Loucy (cell line): ENCODE results near the gene THPO.

Experiments used
- H2AFZ ChIP-seq: fragments of 200-600 bp; sonication (generic); 2 replicates; pipeline ENCODE4 v1.6.0; 2016; ENCODE audit warnings: antibody characterized with exemption, mild to moderate bottlenecking, low read length, moderate library complexity
- H3F3A ChIP-seq: fragments of 200-600 bp; 2 replicates; pipeline ENCODE4 v1.6.0; 2016; ENCODE audit warnings: antibody characterized with exemption, low read depth, mild to moderate bottlenecking
- H3K27me3 ChIP-seq: fragments of 200-600 bp; sonication (generic); 2 replicates; pipeline ENCODE4 v1.6.1; 2014; ENCODE audit warnings: low read length, mild to moderate bottlenecking; ENCODE audit not compliant: insufficient read depth, poor library complexity, severe bottlenecking
- H3K36me3 ChIP-seq: fragments of 200-600 bp; sonication (generic); 2 replicates; pipeline ENCODE4 v1.6.1; 2016; ENCODE audit warnings: low read length; ENCODE audit not compliant: insufficient read depth
- H3K4me1 ChIP-seq: fragments of 200-600 bp; sonication (generic); 2 replicates; pipeline ENCODE4 v1.5.1; 2014; ENCODE audit warnings: low read length, mild to moderate bottlenecking; ENCODE audit not compliant: insufficient read depth, poor library complexity, severe bottlenecking
- H3K4me2 ChIP-seq: fragments of 200-600 bp; sonication (generic); 2 replicates; pipeline ENCODE4 v1.6.0; 2014; ENCODE audit warnings: antibody characterized with exemption, low read length, low read depth, mild to moderate bottlenecking; ENCODE audit not compliant: poor library complexity, severe bottlenecking
- H3K4me3 ChIP-seq: fragments of 200-600 bp; sonication (generic); 2 replicates; pipeline ENCODE4 v1.5.1; 2014; ENCODE audit warnings: low read length, mild to moderate bottlenecking, mixed read lengths; ENCODE audit not compliant: poor library complexity, severe bottlenecking
- H3K79me2 ChIP-seq: fragments of 200-600 bp; sonication (generic); 2 replicates; pipeline ENCODE4 v1.6.1; 2014; ENCODE audit warnings: low read length; ENCODE audit not compliant: insufficient read depth
- H3K9ac ChIP-seq: fragments of 200-600 bp; sonication (generic); 2 replicates; pipeline ENCODE4 v1.6.0; 2014; ENCODE audit warnings: mild to moderate bottlenecking, low read depth, low read length, moderate library complexity; ENCODE audit not compliant: poor library complexity, severe bottlenecking
- H3K9me2 ChIP-seq: fragments of 200-600 bp; sonication (generic); replicated peaks from 2 replicates; pipeline ENCODE4 v1.6.1; 2016; ENCODE audit warnings: low read depth, low read length, mixed read lengths
- H3K9me3 ChIP-seq: fragments of 200-600 bp; sonication (generic); 2 replicates; pipeline ENCODE4 v1.6.1; 2014; ENCODE audit warnings: mild to moderate bottlenecking, antibody characterized with exemption, low read length, low read depth; ENCODE audit not compliant: insufficient read depth
- H4K20me1 ChIP-seq: fragments of 200-600 bp; sonication (generic); 2 replicates; pipeline ENCODE4 v1.6.0; 2014; ENCODE audit warnings: antibody characterized with exemption, low read length, mild to moderate bottlenecking; ENCODE audit not compliant: insufficient read depth, poor library complexity, severe bottlenecking
- EZH2phosphoT487 ChIP-seq: fragments of 200-600 bp; IDR thresholded peaks from 2 replicates; pipeline ENCODE4 v1.6.1; 2018; ENCODE audit warnings: antibody characterized with exemption, mild to moderate bottlenecking, moderate library complexity, borderline replicate concordance
- TF ChIP-seq, protein P1 (sequence below): fragments of 200-600 bp; sonication (generic); conservative IDR thresholded peaks from 2 replicates; pipeline ENCODE4 v1.5.1; 2014; ENCODE audit warnings: mild to moderate bottlenecking, antibody characterized with exemption, low read length

The THPO gene

DNA sequence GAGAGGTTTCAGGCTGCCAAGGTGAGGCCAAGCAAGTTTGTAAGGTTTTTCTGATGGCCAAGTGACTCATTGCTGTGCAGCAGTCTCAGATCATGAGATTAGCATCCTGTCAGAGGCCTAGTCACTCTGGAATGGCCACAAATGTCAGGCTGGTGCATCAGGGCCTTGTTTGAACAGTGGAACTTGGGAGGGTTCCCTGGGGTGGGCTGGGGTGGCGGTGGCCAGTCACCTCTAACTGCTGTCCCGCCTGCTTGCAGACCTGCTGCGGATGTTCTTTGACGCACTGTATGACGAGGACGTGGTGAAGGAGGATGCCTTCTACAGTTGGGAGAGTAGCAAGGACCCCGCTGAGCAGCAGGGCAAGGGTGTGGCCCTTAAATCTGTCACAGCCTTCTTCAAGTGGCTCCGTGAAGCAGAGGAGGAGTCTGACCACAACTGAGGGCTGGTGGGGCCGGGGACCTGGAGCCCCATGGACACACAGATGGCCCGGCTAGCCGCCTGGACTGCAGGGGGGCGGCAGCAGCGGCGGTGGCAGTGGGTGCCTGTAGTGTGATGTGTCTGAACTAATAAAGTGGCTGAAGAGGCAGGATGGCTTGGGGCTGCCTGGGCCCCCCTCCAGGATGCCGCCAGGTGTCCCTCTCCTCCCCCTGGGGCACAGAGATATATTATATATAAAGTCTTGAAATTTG lies 43.4 kb downstream of the THPO start:
- no peak overlapping the region for H3K4me2 ChIP-seq
- no peak overlapping the region for H3K9ac ChIP-seq
- H3K79me2 ChIP-seq, result no peaks in the 10 kb centered on the region
- TF ChIP-seq, protein P1, sequence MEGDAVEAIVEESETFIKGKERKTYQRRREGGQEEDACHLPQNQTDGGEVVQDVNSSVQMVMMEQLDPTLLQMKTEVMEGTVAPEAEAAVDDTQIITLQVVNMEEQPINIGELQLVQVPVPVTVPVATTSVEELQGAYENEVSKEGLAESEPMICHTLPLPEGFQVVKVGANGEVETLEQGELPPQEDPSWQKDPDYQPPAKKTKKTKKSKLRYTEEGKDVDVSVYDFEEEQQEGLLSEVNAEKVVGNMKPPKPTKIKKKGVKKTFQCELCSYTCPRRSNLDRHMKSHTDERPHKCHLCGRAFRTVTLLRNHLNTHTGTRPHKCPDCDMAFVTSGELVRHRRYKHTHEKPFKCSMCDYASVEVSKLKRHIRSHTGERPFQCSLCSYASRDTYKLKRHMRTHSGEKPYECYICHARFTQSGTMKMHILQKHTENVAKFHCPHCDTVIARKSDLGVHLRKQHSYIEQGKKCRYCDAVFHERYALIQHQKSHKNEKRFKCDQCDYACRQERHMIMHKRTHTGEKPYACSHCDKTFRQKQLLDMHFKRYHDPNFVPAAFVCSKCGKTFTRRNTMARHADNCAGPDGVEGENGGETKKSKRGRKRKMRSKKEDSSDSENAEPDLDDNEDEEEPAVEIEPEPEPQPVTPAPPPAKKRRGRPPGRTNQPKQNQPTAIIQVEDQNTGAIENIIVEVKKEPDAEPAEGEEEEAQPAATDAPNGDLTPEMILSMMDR, result no peak
- no peak for TF ChIP-seq EZH2phosphoT487
- no peaks in the 10 kb centered on the region for H3K9me2 ChIP-seq
- H3F3A ChIP-seq, result no peaks in the 10 kb centered on the region
- no peak overlapping the region for H2AFZ ChIP-seq
- H3K36me3 ChIP-seq, result peaks cover 57% of the 10 kb centered on the region; the same call in 1 of the 2 replicates
- no peaks in the 10 kb centered on the region for H3K4me1 ChIP-seq
- no peaks in the 10 kb centered on the region for H3K27me3 ChIP-seq
- no peaks in the 10 kb centered on the region for H3K9me3 ChIP-seq
- H4K20me1 ChIP-seq, result peaks cover 21% of the 10 kb centered on the region
- H3K4me3 ChIP-seq, result no peak overlapping the region

DNA sequence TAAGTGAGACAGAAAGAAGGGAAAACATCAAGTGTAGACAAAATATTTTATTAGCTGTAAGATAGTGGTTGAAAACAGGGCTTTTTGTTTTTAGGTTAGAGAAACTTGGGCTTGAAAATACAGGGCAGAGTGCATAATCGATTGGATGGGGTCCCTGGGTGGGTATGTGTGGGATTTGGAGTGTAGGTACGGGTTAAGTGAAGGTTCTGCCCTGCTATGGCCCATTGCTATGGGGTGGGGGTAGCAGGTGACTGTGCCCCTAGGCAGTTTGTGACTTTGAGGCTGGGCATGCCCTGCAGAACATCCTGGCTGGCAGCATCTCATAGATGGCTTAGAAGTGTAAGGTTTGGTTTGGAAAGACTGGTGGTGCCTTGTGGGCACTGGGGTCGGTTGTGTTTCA lies 44.3 kb downstream of the THPO start:
- Histone ChIP-seq H3F3A (no peaks in the 10 kb centered on the region), H3K9me3 (no peaks in the 10 kb centered on the region), H3K4me1 (no peaks in the 10 kb centered on the region), H3K4me2 (no peak overlapping the region), H3K27me3 (no peaks in the 10 kb centered on the region), H3K9me2 (no peaks in the 10 kb centered on the region), H4K20me1 (peaks cover 21% of the 10 kb centered on the region), H3K79me2 (no peaks in the 10 kb centered on the region), H2AFZ (no peak overlapping the region), H3K4me3 (no peak overlapping the region), H3K9ac (no peak overlapping the region), H3K36me3 (peaks cover 65% of the 10 kb centered on the region; the same call in 1 of the 2 replicates)
- TF ChIP-seq, protein P1, result no peak
- no peak for TF ChIP-seq EZH2phosphoT487

DNA sequence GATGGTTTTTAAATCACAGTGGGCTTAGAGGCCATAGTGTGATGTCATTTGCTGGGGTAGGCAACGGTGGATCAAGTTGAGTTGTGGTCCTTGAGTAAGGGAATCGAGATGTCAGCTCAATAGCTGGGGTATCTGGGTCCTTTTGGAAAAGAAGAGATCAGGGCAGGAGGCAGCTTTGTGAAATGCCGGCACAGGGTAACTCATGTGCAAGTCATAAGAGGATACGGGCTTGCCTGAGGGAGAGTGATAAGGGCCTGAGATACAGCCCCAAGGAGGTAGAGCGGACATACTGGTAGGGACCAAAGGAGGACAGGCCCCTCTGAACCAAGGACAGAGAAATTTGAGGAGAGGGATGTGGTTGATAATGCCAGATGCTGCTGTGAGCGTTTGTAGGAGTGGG lies 44.8 kb downstream of the THPO start:
- Histone ChIP-seq H3K36me3 (peaks cover 70% of the 10 kb centered on the region; the same call in 1 of the 2 replicates), H3K4me2 (no peak overlapping the region), H3K79me2 (no peaks in the 10 kb centered on the region), H3K9ac (no peak overlapping the region), H3K27me3 (no peaks in the 10 kb centered on the region), H3K4me3 (no peak overlapping the region), H3K4me1 (no peaks in the 10 kb centered on the region), H3K9me2 (no peaks in the 10 kb centered on the region), H4K20me1 (peaks cover 21% of the 10 kb centered on the region), H3K9me3 (no peaks in the 10 kb centered on the region), H3F3A (no peaks in the 10 kb centered on the region), H2AFZ (no peak overlapping the region)
- TF ChIP-seq EZH2phosphoT487, result no peak
- TF ChIP-seq, protein P1, result no peak
